ENCODE results near the gene HCRTR1. TPM values are rescaled to one million over a fixed set of nuclear protein-coding genes. Genes with fewer than 3 reads are reported as not detected.

HCRTR1 gene
- total and polyA plus RNA-seq, 2 of the 8 experiments (the other 6 are each of a cell fraction or from before 2014, with no cell fraction given), result 0.35 to 0.39 TPM

- Histone ChIP-seq H4K5ac (ENCODE audit: insufficient read length, low read depth, low read length) (no peak overlapping the region), H4K20me1 (replicated peaks in 1 of 2; ENCODE audit: control insufficient read depth in 1 of 2, insufficient read depth in 2 of 2, low read length in 2 of 2) (peaks cover 0 to 1% of the 10 kb centered on the region in 2 experiments), H3K23me2 (ENCODE audit: low read depth, low read length) (no peaks in the 10 kb centered on the region), H3K23ac (ENCODE audit: insufficient read length) (no peak overlapping the region), H3K18ac (ENCODE audit: extremely low read depth, low read length) (no peak overlapping the region), H3K79me2 (ENCODE audit: control insufficient read depth in 1 of 2, insufficient read depth in 2 of 2, low read length in 2 of 2) (no peaks in the 10 kb centered on the region), H2BK15ac (ENCODE audit: low read length) (no peak overlapping the region), H3K4me3 (ENCODE audit: extremely low read depth in 1 of 4, insufficient read depth in 2 of 4, low read depth in 3 of 4, low read length in 4 of 4) (no peak overlapping the region), H3K36me3 (ENCODE audit: control insufficient read depth in 2 of 4, insufficient read depth in 4 of 4, low read length in 3 of 4) (no peaks in the 10 kb centered on the region), H3K56ac (replicated peaks; ENCODE audit: insufficient read length, low read depth, low read length) (no peak overlapping the region), H3K27me3 (replicated peaks in 1 of 4; ENCODE audit: control insufficient read depth in 3 of 4, extremely low read depth in 1 of 4, insufficient read depth in 3 of 4, low read length in 3 of 4) (no peaks in the 10 kb centered on the region), H3K27ac (ENCODE audit: low read depth, low read length) (no peak overlapping the region), H3K9me3 (ENCODE audit: insufficient read depth in 2 of 2, low read depth in 1 of 2, low read length in 1 of 2) (no peaks in the 10 kb centered on the region), H3K4ac (replicated peaks; ENCODE audit: insufficient read length, low read depth, low read length) (no peak overlapping the region), H4K8ac (ENCODE audit: extremely low read depth, insufficient read depth, low read length) (no peak overlapping the region; the same call in 1 of the 2 replicates), H2BK12ac (ENCODE audit: low read depth, low read length) (no peak overlapping the region), H3K9ac (replicated peaks in 1 of 4; ENCODE audit: extremely low read depth in 1 of 4, low read depth in 3 of 4, low read length in 3 of 4) (no peak overlapping the region), H2BK120ac (replicated peaks; ENCODE audit: low read depth, low read length) (no peak overlapping the region), H3K4me1 (replicated peaks in 1 of 4; ENCODE audit: control insufficient read depth in 3 of 4, insufficient read depth in 4 of 4, low read length in 3 of 4) (peaks cover 0 to 9% (median 7%) of the 10 kb centered on the region in 4 experiments; a peak in 5 of 7 replicates), H2AK5ac (ENCODE audit: low read depth, low read length) (no peak overlapping the region), H2BK20ac (ENCODE audit: low read length) (no peak overlapping the region), H4K91ac (replicated peaks; ENCODE audit: insufficient read length, low read length) (no peak overlapping the region), H3K4me2 (ENCODE audit: insufficient read depth in 1 of 2, low read depth in 2 of 2, low read length in 2 of 2) (no peak overlapping the region), H3K79me1 (ENCODE audit: low read depth, low read length) (no peaks in the 10 kb centered on the region), H3K14ac (ENCODE audit: insufficient read length) (no peak overlapping the region), H2AFZ (ENCODE audit: low read length) (no peak overlapping the region), H2BK5ac (ENCODE audit: low read depth, low read length) (no peak overlapping the region)
- DNase-seq (ENCODE audit: low read depth in 1 of 2, low spot score in 2 of 2) (peak in 1 of 2 experiments; percentile 10), FAIRE-seq (no peak)
- POLR2A ChIA-PET (ENCODE audit: partially characterized antibody), result interaction anchor here (1.1 to 1.6 kb wide), 3 partner anchors 12 to 267 kb away, joined by 3 to 5 read pairs (median 4); no protein-coding TSS in a partner anchor
- CTCF ChIA-PET (ENCODE audit: partially characterized antibody), result interaction anchor here (1.7 to 24.1 kb wide), 7 partner anchors 7 to 114 kb away, joined by 4 to 370 read pairs (median 10); partner anchors contain the start of gene COL16A1
- 91% methylated on average over 8 of the region's 8 CpGs; no CpG with 5 or more reads in 1 of the 2 experiments for WGBS, 2 experiments (ENCODE audit: extremely low coverage in 1 of 2, insufficient coverage in 1 of 2, insufficient read length in 1 of 2, insufficient replicate concordance in 2 of 2, low coverage in 1 of 2, low lambda C conversion rate in 2 of 2, missing lambda C conversion rate in 1 of 2)
- TF ChIP-seq KDM4A (IDR thresholded peaks at IDR 0.05; ENCODE audit: low read depth, low read length, severe bottlenecking), result no peak
- no peak for TF ChIP-seq RAD21 (IDR thresholded peaks at IDR 0.05 in 1 of 2, conservative IDR thresholded peaks at IDR 0.05 in 1 of 2; ENCODE audit: low read depth in 2 of 2, low read length in 2 of 2)
- TF ChIP-seq BACH1 (IDR thresholded peaks at IDR 0.05; ENCODE audit: low read length), result no peak
Measured at GRCh38 chr1:31674626-31675025, 57.1 kb downstream of the HCRTR1 start.
